DMS79 treated with DMSO at 0.1 percent for 48 hours (cell line): Measurements from ENCODE around the gene CRP.
"Not testable (repeated sequence)": the region's sequence is repeated elsewhere in the genome, so short reads cannot be mapped to it uniquely, and the experiment has no call there.

Experiments
- DNase-seq: peaks from one replicate; lab custom pipeline; 2025; lab: John Stamatoyannopoulos, UW

Gene CRP

DNA sequence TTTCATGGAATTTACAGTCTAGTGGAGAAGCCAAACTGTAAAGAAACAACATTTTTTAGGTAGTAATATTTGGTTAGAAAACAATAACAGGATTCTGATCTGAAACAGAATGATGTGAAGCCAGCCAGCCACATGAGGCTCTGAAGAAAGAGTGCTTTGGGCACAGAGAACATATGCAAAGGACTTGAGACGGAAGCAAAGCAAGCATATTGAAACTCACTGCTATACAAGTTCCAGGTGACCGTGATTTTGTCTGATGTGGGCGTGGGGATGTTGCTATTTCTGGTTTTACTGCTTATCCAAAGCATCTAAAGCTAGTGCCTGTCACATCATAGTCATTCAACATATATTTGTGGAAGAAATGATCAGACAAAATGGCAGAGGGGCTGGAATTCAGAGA lies 14.7 kb downstream of the CRP start:
- no peak for DNase-seq

GRCh38 chr1:159699246-159699645 lies 15.1 kb downstream of the CRP start:
- no peak for DNase-seq

DNA sequence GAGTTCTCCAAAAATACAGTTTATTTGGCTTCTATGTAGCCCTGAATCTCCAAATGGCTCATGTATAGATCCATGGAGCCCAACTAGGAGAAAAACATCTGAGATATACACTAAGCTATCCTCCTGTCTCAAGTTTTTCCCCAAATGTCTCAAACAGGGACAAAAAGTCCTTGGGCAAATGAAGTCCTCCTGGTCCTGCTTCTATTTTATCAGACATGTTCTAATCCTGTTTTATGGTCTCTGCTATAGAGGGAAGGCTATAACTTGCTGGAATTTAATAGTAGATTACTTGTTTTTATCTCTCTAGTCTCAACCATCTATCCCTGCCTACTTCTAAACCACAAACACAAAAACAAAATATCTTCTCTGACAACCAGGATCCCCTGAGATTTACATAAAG lies 26.9 kb downstream of the CRP start:
- no peak for DNase-seq

DNA sequence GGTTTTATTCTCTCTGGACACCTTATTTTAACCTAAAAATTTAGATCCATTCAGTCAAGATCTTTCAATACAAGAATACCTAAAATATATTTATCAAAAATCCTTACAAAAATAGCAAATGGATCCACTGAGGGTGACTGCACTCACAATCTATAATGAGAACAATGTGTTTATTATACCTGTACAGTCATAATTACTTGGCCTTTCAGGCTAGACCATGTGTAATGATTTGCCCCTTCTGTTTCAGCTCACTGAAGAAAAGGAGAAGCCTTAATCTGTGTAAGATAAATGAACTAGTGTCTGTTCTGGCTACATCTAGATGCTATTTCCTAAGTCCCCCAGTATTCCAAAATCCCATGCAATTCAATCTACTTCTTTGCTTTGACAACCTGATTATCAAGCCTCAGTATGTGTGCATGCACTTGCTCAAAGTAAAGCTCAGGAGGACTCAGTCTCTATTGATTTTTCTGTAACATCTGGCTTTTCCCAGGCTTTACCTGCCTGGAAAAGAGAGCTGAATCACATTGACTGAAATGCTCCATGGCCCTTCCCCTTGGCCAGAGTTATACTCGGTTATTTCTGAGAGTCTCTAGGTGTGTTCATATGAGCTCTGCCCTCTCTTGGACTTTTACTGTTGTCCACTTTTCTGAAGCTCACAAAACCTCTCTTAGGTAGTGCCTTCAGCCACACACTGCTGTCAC lies 27.6 kb downstream of the CRP start:
- no peak for DNase-seq

GRCh38 chr1:159678939-159679338 lies 35.5 kb downstream of the CRP start:
- no peak for DNase-seq

DNA sequence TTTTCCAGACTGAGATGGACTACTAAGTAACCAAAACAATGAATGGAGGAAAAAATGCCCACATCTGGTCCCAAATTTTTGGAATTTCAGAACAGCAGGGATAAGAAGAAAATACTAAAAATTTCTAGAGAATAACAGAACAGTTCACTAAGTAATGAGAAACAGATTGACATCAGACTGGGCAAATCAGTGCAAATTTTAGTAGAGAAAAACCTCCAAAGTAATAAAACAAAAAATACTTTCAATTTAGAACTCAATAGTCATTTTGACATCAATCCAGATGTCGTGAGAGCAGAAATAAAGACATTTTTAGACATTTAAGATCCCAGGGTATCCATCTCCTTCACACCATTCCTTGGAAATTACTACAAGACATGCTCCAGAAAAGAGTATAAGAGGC lies 39.3 kb downstream of the CRP start:
- DNase-seq = no peak

DNA sequence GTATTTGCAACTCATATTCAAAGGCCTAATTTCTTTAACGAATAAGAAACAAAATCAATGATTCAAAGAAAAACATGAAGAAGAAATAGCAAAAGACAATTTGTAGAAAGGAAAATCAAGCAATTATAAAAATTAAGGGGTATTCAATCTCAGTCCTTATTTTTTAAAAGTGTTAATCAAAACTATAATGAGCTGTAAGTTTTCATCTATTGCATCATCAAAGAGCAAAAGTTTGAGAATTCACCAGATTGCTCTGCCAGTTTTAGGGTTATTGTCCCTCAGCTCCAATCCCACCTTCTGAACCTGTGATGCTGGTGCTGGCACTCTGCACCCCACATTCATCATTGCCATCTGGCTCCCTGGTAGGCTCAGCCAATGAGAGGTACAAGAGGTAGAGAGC lies 42.0 kb downstream of the CRP start:
- DNase-seq = not testable (repeated sequence)

- no peak for DNase-seq
Observed at GRCh38 chr1:159669338-159669737, 45.1 kb downstream of the CRP start.

DNA sequence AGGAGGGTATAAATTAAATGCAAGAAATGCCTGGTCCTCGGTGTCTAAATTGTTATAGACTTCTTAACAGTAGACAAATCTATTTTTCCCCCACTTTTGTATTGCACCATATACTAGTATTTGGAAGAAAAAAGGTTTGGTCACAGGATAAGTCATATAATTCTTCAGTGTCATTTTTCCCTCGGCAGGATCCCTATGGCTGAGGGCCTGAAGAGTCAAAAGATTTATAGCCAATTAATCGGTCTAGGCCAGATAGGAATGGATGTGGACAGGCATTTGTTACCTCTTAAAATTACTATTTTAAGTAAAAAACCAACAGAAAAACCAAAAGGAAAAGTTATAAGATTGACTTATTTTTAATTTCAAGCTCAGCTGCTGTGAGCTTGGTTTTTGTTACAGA lies 45.6 kb downstream of the CRP start:
- no peak for DNase-seq

- no peak for DNase-seq
Observed at GRCh38 chr1:159664247-159664646, 50.1 kb downstream of the CRP start.

DNA sequence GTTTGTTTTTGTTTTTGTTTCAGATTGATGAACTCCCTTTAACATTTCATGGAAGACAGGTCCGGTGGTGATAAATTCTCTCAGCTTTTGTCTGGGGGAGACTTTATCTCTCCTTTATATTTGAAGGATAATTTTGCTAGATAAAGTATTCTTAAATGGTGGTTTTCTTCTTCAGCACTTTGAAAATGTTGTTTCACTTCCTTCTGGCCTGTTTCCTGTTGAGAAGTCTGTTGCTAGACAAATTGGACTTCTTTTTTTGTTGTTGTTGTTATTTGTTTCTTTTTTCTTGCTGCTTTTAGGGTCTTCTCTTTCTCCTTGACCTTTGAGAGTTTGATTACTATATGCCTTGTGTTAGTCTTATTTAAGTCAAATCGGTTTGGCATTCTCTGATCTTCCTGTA lies 50.8 kb downstream of the CRP start:
- no peak for DNase-seq
